GM18517 (cell line): ENCODE measurements around the gene TBC1D21.

Experiments used
- ATAC-seq: cut with Tn5 transposase; IDR thresholded peaks from one replicate; pipeline ENCODE4 v1.9.1; 2021; ENCODE audit warnings: mild to moderate bottlenecking, moderate library complexity; ENCODE audit not compliant: unreplicated experiment

Gene TBC1D21

GRCh38 chr15:73857193-73857920, 16.0 kb upstream of the TBC1D21 start:
- ATAC-seq = no peak

- no peak for ATAC-seq
These were observed 15.3 kb upstream of the TBC1D21 start for GRCh38 chr15:73858062-73858461.

GRCh38 chr15:73862276-73862675, 11.1 kb upstream of the TBC1D21 start:
- ATAC-seq = no peak

- ATAC-seq = no peak
These were observed 8.0 kb upstream of the TBC1D21 start for GRCh38 chr15:73865379-73865778.

GRCh38 chr15:73865904-73866303, 7.5 kb upstream of the TBC1D21 start:
- no peak for ATAC-seq

- no peak for ATAC-seq
These were observed 6.9 kb upstream of the TBC1D21 start for GRCh38 chr15:73866481-73866880.

- ATAC-seq = no peak
These were observed 6.4 kb upstream of the TBC1D21 start for GRCh38 chr15:73866881-73867410.

GRCh38 chr15:73867426-73867825, 5.9 kb upstream of the TBC1D21 start:
- ATAC-seq = no peak

- ATAC-seq = no peak
These were observed 5.4 kb upstream of the TBC1D21 start for GRCh38 chr15:73867956-73868355.

- no peak for ATAC-seq
These were observed 4.0 kb upstream of the TBC1D21 start for GRCh38 chr15:73869216-73869995.

- no peak for ATAC-seq
These were observed 2.5 kb upstream of the TBC1D21 start for GRCh38 chr15:73870700-73871408.

GRCh38 chr15:73872346-73872745, 1.0 kb upstream of the TBC1D21 start:
- ATAC-seq = no peak

GRCh38 chr15:73873889-73874511, 636 bp downstream of the TBC1D21 start:
- no peak for ATAC-seq

- no peak for ATAC-seq
These were observed 6.1 kb downstream of the TBC1D21 start for GRCh38 chr15:73879426-73879825.

GRCh38 chr15:73881579-73882320, 8.4 kb downstream of the TBC1D21 start:
- ATAC-seq = no peak

GRCh38 chr15:73882761-73883419, 9.5 kb downstream of the TBC1D21 start:
- ATAC-seq = no peak

GRCh38 chr15:73884159-73884558, 10.8 kb downstream of the TBC1D21 start:
- ATAC-seq = no peak

GRCh38 chr15:73885954-73886700, 12.8 kb downstream of the TBC1D21 start:
- ATAC-seq = no peak

- no peak for ATAC-seq
These were observed 13.5 kb downstream of the TBC1D21 start for GRCh38 chr15:73886717-73887345.
